ENCODE data around the gene CDKN2AIPNL. TPM values are rescaled to one million over a fixed set of nuclear protein-coding genes. Genes with fewer than 3 reads are reported as not detected.

CDKN2AIPNL gene
- total and polyA plus RNA-seq, 2 of the 8 experiments (the other 6 are each of a cell fraction or from before 2014, with no cell fraction given): 40.0 to 56.3 TPM

- TF ChIP-seq TEAD4 (IDR thresholded peaks at IDR 0.05; ENCODE audit: low read depth, low read length) (no peak), GABPA (IDR thresholded peaks at IDR 0.05; ENCODE audit: borderline replicate concordance, insufficient read depth, low read length) (no peak), CBX8 (IDR thresholded peaks at IDR 0.05; ENCODE audit: borderline replicate concordance, low read depth, low read length) (no peak)
Observed at GRCh38 chr5:134451225-134451935, 39.7 kb upstream of the CDKN2AIPNL start (continued).
